ENCODE measurements around the gene PEMT. TPM values are rescaled to one million over a fixed set of nuclear protein-coding genes. Genes with fewer than 3 reads are reported as not detected.

The PEMT gene
- total and polyA plus RNA-seq, 9 donors, result 6.6 to 62.8 (median 32.5) TPM

- intact Hi-C loops (cut with DNase I), result loop anchor here in 1 of 4 donors (5.0 kb wide), 1 partner anchor 68 kb away; the partner anchor contains the start of gene RASD1
- WGBS, 3 donors, result 59 to 67% (median 61%) methylated on average over 9 to 10 of the region's 10 CpGs
- Histone ChIP-seq H3K27ac (no peak overlapping the region), H3K9me3 (no peaks in the 10 kb centered on the region), H3K36me3 (no peaks in the 10 kb centered on the region), H3K4me3 (no peak overlapping the region), H3K27me3 (no peaks in the 10 kb centered on the region), H3K4me1 (ENCODE audit: insufficient read depth) (peaks cover 44% of the 10 kb centered on the region)
- DNase-seq, result no peak
- TF ChIP-seq POLR2A (IDR thresholded peaks at IDR 0.05), result no peak
- no peak for TF ChIP-seq EP300 (IDR thresholded peaks at IDR 0.05)
- TF ChIP-seq, protein P1, sequence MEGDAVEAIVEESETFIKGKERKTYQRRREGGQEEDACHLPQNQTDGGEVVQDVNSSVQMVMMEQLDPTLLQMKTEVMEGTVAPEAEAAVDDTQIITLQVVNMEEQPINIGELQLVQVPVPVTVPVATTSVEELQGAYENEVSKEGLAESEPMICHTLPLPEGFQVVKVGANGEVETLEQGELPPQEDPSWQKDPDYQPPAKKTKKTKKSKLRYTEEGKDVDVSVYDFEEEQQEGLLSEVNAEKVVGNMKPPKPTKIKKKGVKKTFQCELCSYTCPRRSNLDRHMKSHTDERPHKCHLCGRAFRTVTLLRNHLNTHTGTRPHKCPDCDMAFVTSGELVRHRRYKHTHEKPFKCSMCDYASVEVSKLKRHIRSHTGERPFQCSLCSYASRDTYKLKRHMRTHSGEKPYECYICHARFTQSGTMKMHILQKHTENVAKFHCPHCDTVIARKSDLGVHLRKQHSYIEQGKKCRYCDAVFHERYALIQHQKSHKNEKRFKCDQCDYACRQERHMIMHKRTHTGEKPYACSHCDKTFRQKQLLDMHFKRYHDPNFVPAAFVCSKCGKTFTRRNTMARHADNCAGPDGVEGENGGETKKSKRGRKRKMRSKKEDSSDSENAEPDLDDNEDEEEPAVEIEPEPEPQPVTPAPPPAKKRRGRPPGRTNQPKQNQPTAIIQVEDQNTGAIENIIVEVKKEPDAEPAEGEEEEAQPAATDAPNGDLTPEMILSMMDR (IDR thresholded peaks at IDR 0.05), result no peak
Measured at GRCh38 chr17:17565471-17566339, 25.8 kb downstream of the PEMT start.

DNA sequence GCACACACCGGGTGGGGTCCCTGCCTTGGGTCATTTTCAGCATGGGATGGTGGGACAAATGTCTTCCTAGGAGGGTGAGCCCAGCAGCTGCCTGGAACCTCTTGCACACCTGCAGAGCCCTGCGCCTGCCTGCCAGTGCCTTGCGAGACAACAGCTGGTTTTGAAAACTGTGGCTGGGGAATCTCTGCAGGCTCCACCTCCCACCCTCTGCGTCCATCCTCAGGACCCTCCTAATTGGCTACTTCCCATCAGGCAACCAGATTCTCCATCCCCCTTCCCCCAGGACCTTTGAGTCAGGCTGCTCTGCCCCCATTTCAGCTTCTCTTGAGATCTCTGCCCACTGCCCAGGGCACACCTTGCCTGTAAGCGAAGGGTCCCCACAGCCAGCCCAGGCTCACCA lies 26.6 kb downstream of the PEMT start:
- no peaks in the 10 kb centered on the region for H3K27me3 ChIP-seq
- no peak overlapping the region for H3K4me3 ChIP-seq
- no peak for TF ChIP-seq POLR2A (IDR thresholded peaks at IDR 0.05)
- no peak for TF ChIP-seq EP300 (IDR thresholded peaks at IDR 0.05)
- TF ChIP-seq, protein P1 (IDR thresholded peaks at IDR 0.05), result no peak
- WGBS, 3 donors, result 81 to 87% (median 82%) methylated on average over 5 of the region's 5 CpGs
- DNase-seq, result no peak
- no peaks in the 10 kb centered on the region for H3K36me3 ChIP-seq
- intact Hi-C loops (cut with DNase I), result loop anchor here in 1 of 4 donors (5.0 kb wide), 1 partner anchor 68 kb away; the partner anchor contains the start of gene RASD1
- no peak overlapping the region for H3K27ac ChIP-seq
- H3K9me3 ChIP-seq, result no peaks in the 10 kb centered on the region
- peaks cover 37% of the 10 kb centered on the region for H3K4me1 ChIP-seq (ENCODE audit: insufficient read depth)

- intact Hi-C loops (cut with DNase I), result no loop called here
- H3K27me3 ChIP-seq, result no peaks in the 10 kb centered on the region
- no peak overlapping the region for H3K27ac ChIP-seq
- TF ChIP-seq, protein P1 (IDR thresholded peaks at IDR 0.05), result no peak
- TF ChIP-seq POLR2A (IDR thresholded peaks at IDR 0.05) (no peak), EP300 (IDR thresholded peaks at IDR 0.05) (no peak)
- peaks cover 32% of the 10 kb centered on the region for H3K4me1 ChIP-seq (ENCODE audit: insufficient read depth)
- DNase-seq, result no peak
- H3K4me3 ChIP-seq, result no peak overlapping the region
- H3K9me3 ChIP-seq, result no peaks in the 10 kb centered on the region
- H3K36me3 ChIP-seq, result no peaks in the 10 kb centered on the region
- 73 to 88% (median 77%) methylated on average over 4 of the region's 4 CpGs for WGBS, 3 donors
Measured at GRCh38 chr17:17564323-17564722, 27.2 kb downstream of the PEMT start.

DNA sequence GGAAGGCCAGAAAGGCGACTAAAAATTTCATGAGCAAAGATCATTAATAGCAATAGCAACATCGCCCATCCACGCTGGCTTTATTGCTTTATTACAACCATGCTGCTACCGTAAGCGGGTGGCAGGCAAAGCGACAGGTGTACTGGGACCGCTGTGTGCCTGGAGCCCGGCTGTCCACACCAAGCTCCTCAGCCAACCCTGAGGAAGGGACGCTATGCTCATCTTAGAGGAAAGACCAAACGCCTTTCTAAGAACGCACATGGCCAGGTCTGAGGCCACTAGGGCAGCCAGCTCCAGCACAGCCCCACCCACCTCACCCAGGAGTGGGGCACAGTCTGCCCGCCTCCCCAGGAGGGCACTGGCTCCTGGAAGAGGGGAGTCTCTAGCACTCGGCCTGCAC lies 28.0 kb downstream of the PEMT start:
- WGBS, 3 donors, result 96 to 98% (median 96%) methylated on average over 12 to 13 of the region's 13 CpGs
- no peak for TF ChIP-seq POLR2A (IDR thresholded peaks at IDR 0.05)
- no peak for TF ChIP-seq EP300 (IDR thresholded peaks at IDR 0.05)
- TF ChIP-seq, protein P1 (IDR thresholded peaks at IDR 0.05), result no peak

More for the DNA sequence above, 28.0 kb downstream of the PEMT start:
- Histone ChIP-seq H3K4me3 (no peak overlapping the region), H3K36me3 (no peaks in the 10 kb centered on the region), H3K4me1 (ENCODE audit: insufficient read depth) (peaks cover 28% of the 10 kb centered on the region), H3K9me3 (no peaks in the 10 kb centered on the region), H3K27me3 (no peaks in the 10 kb centered on the region), H3K27ac (no peak overlapping the region)
- no peak for DNase-seq
- intact Hi-C loops (cut with DNase I), result no loop called here
